CD4-positive, alpha-beta T cell treated with Interleukin-10 for 1 hour (primary cell): ENCODE data around the gene EPHB1.
"Not testable (repeated sequence)": the region's sequence is repeated elsewhere in the genome, so short reads cannot be mapped to it uniquely, and the experiment has no call there.

Experiments
- DNase-seq: peaks from one replicate; pipeline ENCODE4 v3.0.0-alpha.2; 2020

Gene EPHB1

GRCh38 chr3:134788283-134788682, 6.8 kb upstream of the EPHB1 start:
- DNase-seq: not testable (repeated sequence)

GRCh38 chr3:134790065-134790464, 5.0 kb upstream of the EPHB1 start:
- DNase-seq: no peak

GRCh38 chr3:134791992-134792391, 3.1 kb upstream of the EPHB1 start:
- DNase-seq: no peak

- no peak for DNase-seq
Observed at GRCh38 chr3:134792700-134793099, 2.4 kb upstream of the EPHB1 start.

- DNase-seq: no peak
Observed at GRCh38 chr3:134793562-134793961, 1.5 kb upstream of the EPHB1 start.

GRCh38 chr3:134794323-134794722, 737 bp upstream of the EPHB1 start:
- no peak for DNase-seq

- DNase-seq: no peak
Observed at GRCh38 chr3:134795746-134796280, 753 bp downstream of the EPHB1 start.

GRCh38 chr3:134796281-134797056, 1.4 kb downstream of the EPHB1 start:
- no peak for DNase-seq

GRCh38 chr3:134797057-134797740, 2.1 kb downstream of the EPHB1 start:
- DNase-seq: no peak

- no peak for DNase-seq
Observed at GRCh38 chr3:134797741-134798451, 2.8 kb downstream of the EPHB1 start.

GRCh38 chr3:134798681-134799311, 3.7 kb downstream of the EPHB1 start:
- no peak for DNase-seq

- no peak for DNase-seq
Observed at GRCh38 chr3:134799393-134799792, 4.3 kb downstream of the EPHB1 start.

GRCh38 chr3:134801204-134801958, 6.3 kb downstream of the EPHB1 start:
- DNase-seq: no peak

GRCh38 chr3:134802428-134803050, 7.5 kb downstream of the EPHB1 start:
- DNase-seq: no peak

GRCh38 chr3:134803051-134803505, 8.0 kb downstream of the EPHB1 start:
- DNase-seq: no peak

GRCh38 chr3:134803652-134804051, 8.6 kb downstream of the EPHB1 start:
- DNase-seq: no peak

GRCh38 chr3:134804508-134805480, 9.7 kb downstream of the EPHB1 start:
- DNase-seq: no peak

GRCh38 chr3:134807189-134807588, 12.1 kb downstream of the EPHB1 start:
- DNase-seq: no peak

GRCh38 chr3:134808835-134809234, 13.8 kb downstream of the EPHB1 start:
- DNase-seq: no peak

GRCh38 chr3:134809427-134810051, 14.5 kb downstream of the EPHB1 start:
- no peak for DNase-seq
